ENCODE measurements around the gene ACTR3C. TPM values are rescaled to one million over a fixed set of nuclear protein-coding genes. Genes with fewer than 3 reads are reported as not detected.

The ACTR3C gene
- total RNA-seq, 3 donors from 2014 or later, result 29.9 to 53.0 (median 30.2) TPM

Other genes starting within 250 kb of the ACTR3C start
- gene LRRC61, start 190 bp downstream of the ACTR3C start, total RNA-seq, result 10 to 100 TPM; 11.8 to 14.5 (median 14.5) TPM
- gene RARRES2, start 18.1 kb upstream of the ACTR3C start, total RNA-seq, result 100 to 1,000 TPM in 1 of 3 donors, 10 to 100 TPM in 2; 82.6 to 202 (median 98.9) TPM
- gene REPIN1, start 45.3 kb upstream of the ACTR3C start, total RNA-seq, result 100 to 1,000 TPM; 151 to 228 (median 202) TPM
- 10 to 100 TPM; 10.9 to 11.8 (median 11.3) TPM for gene ZNF775, start 55.8 kb upstream of the ACTR3C start, total RNA-seq
- gene GIMAP8, start 127.1 kb upstream of the ACTR3C start, total RNA-seq, result 1 to 10 TPM; 4.1 to 9.1 (median 5.5) TPM
- 10 to 100 TPM in 1 of 3 donors, 1 to 10 TPM in 2; 6.7 to 11.5 (median 9.8) TPM for gene GIMAP7, start 191.3 kb upstream of the ACTR3C start, total RNA-seq
- 10 to 100 TPM; 10.5 to 22.6 (median 18.1) TPM for gene GIMAP4, start 243.8 kb upstream of the ACTR3C start, total RNA-seq

Data from mucosa of descending colon (tissue), 3 donors.